Astrocyte (in vitro differentiated cells and primary cell): ENCODE data around the gene HM13. TPM values are rescaled to one million over a fixed set of nuclear protein-coding genes. Genes with fewer than 3 reads are reported as not detected.

ENCODE experiments used
- DNase-seq: peaks from one replicate; pipeline ENCODE4 v3.0.0-alpha.2; 2010; ENCODE audit warnings: low read depth
- FAIRE-seq: peaks from 2 replicates; lab custom pipeline; 2011; peaks lifted over from hg19 to GRCh38; lab: Jason Lieb, UNC
- H2AFZ ChIP-seq: 2 replicates; pipeline ENCODE4 v1.6.0; 2012; ENCODE audit warnings: low read depth, low read length, inconsistent platforms
- H3K27ac ChIP-seq: 2 replicates; pipeline ENCODE4 v1.5.1; 2011; ENCODE audit warnings: low read depth, low read length, inconsistent platforms
- H3K27me3 ChIP-seq: 2 replicates; pipeline ENCODE4 v1.6.0; 2011; ENCODE audit warnings: low read length, inconsistent platforms; ENCODE audit not compliant: insufficient read depth
- H3K36me3 ChIP-seq: 2 replicates; pipeline ENCODE4 v1.5.1; 2011; ENCODE audit warnings: low read length, inconsistent platforms; ENCODE audit not compliant: insufficient read depth
- H3K4me1 ChIP-seq: 2 replicates; pipeline ENCODE4 v1.5.1; 2011; ENCODE audit warnings: low read length, inconsistent platforms; ENCODE audit not compliant: insufficient read depth
- H3K4me2 ChIP-seq: 2 replicates; pipeline ENCODE4 v1.6.0; 2012; ENCODE audit warnings: low read length, inconsistent platforms
- H3K4me3 ChIP-seq: 2 replicates; pipeline ENCODE4 v1.5.1; 2011; ENCODE audit warnings: low read depth, mild to moderate bottlenecking, low read length, inconsistent platforms; ENCODE audit not compliant: insufficient read depth
- H3K79me2 ChIP-seq: 2 replicates; pipeline ENCODE4 v1.6.0; 2012; ENCODE audit warnings: mild to moderate bottlenecking, low read length, inconsistent platforms; ENCODE audit not compliant: insufficient read depth
- H3K9ac ChIP-seq: 2 replicates; pipeline ENCODE4 v1.6.0; 2012; ENCODE audit warnings: mild to moderate bottlenecking, low read length, inconsistent platforms
- H3K9me3 ChIP-seq: 2 replicates; pipeline ENCODE4 v1.5.1; 2012; ENCODE audit warnings: low read depth, mild to moderate bottlenecking, low read length, inconsistent platforms; ENCODE audit not compliant: insufficient read depth
- H4K20me1 ChIP-seq: 2 replicates; pipeline ENCODE4 v1.6.0; 2012; ENCODE audit warnings: low read length, inconsistent platforms; ENCODE audit not compliant: insufficient read depth
- H3K27ac Mint-ChIP-seq: one replicate; pipeline ENCODE4 v1.8.0; 2021; ENCODE audit warnings: mild to moderate bottlenecking, mixed read lengths; ENCODE audit not compliant: unreplicated experiment
- H3K27me3 Mint-ChIP-seq: one replicate; pipeline ENCODE4 v1.8.0; 2021; ENCODE audit warnings: low read depth, mixed read lengths; ENCODE audit not compliant: unreplicated experiment
- H3K36me3 Mint-ChIP-seq: one replicate; pipeline ENCODE4 v1.8.0; 2021; ENCODE audit warnings: low read depth, mixed read lengths; ENCODE audit not compliant: unreplicated experiment
- H3K4me1 Mint-ChIP-seq: one replicate; pipeline ENCODE4 v1.8.0; 2021; ENCODE audit warnings: low read depth, mixed read lengths; ENCODE audit not compliant: unreplicated experiment
- H3K4me3 Mint-ChIP-seq: one replicate; pipeline ENCODE4 v1.8.0; 2021; ENCODE audit warnings: mild to moderate bottlenecking, moderate library complexity, mixed read lengths; ENCODE audit not compliant: unreplicated experiment
- H3K9me3 Mint-ChIP-seq: one replicate; pipeline ENCODE4 v1.8.0; 2021; ENCODE audit warnings: mild to moderate bottlenecking, mixed read lengths; ENCODE audit not compliant: unreplicated experiment
- EZH2 ChIP-seq: IDR thresholded peaks from 2 replicates; pipeline ENCODE4 v1.6.1; 2012; ENCODE audit warnings: mild to moderate bottlenecking, low read length, inconsistent platforms; ENCODE audit not compliant: insufficient read depth
- total RNA-seq: library from RNA; stranded (reverse); gene quantifications from 2 replicates; pipeline ENCODE4 v1.2.1, GENCODE V29; 2021
- TF ChIP-seq, protein P1 (sequence below): IDR thresholded peaks from 2 replicates; pipeline ENCODE4 v1.5.1; 2011; ENCODE audit warnings: low read depth, mild to moderate bottlenecking, inconsistent platforms, low read length, moderate library complexity; ENCODE audit not compliant: insufficient read depth

HM13 gene
- total RNA-seq, 1 donor from 2014 or later, result 399 TPM

DNA sequence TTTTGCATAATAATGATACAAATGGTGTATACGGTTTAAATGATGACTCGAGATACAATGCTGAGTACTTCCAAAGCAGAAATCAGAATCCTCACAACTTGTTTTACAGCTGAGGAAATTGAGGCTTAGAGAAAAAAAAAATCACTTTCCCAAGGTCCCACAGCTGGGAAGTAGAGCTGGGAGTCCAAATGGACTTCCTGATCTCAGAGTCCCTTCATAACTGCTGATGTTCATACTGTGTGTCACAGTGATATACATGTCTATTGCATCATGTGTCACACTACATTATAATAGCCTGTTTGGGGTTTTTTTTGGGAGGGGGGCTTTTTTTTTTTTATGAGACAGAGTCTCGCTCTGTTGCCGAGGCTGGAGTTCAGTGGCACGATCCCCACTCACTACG lies 8.5 kb downstream of the HM13 start:
- Mint-ChIP-seq H3K27ac (peak overlapping the region; percentile 1), H3K36me3 (peaks cover 13% of the 10 kb centered on the region), H3K4me1 (peaks cover 28% of the 10 kb centered on the region), H3K9me3 (no peaks in the 10 kb centered on the region), H3K4me3 (no peak overlapping the region), H3K27me3 (no peaks in the 10 kb centered on the region)
- H2AFZ ChIP-seq, result no peak overlapping the region
- peaks cover 87% of the 10 kb centered on the region for H4K20me1 ChIP-seq
- FAIRE-seq (no peak), DNase-seq (no peak)
- no peak overlapping the region for H3K4me3 ChIP-seq
- H3K79me2 ChIP-seq, result peaks cover 97% of the 10 kb centered on the region
- no peak overlapping the region for H3K27ac ChIP-seq
- no peaks in the 10 kb centered on the region for H3K9me3 ChIP-seq
- no peaks in the 10 kb centered on the region for H3K27me3 ChIP-seq
- no peaks in the 10 kb centered on the region for H3K4me1 ChIP-seq
- H3K9ac ChIP-seq, result no peak overlapping the region
- peaks cover 18% of the 10 kb centered on the region for H3K36me3 ChIP-seq
- no peak for TF ChIP-seq EZH2
- TF ChIP-seq, protein P1, sequence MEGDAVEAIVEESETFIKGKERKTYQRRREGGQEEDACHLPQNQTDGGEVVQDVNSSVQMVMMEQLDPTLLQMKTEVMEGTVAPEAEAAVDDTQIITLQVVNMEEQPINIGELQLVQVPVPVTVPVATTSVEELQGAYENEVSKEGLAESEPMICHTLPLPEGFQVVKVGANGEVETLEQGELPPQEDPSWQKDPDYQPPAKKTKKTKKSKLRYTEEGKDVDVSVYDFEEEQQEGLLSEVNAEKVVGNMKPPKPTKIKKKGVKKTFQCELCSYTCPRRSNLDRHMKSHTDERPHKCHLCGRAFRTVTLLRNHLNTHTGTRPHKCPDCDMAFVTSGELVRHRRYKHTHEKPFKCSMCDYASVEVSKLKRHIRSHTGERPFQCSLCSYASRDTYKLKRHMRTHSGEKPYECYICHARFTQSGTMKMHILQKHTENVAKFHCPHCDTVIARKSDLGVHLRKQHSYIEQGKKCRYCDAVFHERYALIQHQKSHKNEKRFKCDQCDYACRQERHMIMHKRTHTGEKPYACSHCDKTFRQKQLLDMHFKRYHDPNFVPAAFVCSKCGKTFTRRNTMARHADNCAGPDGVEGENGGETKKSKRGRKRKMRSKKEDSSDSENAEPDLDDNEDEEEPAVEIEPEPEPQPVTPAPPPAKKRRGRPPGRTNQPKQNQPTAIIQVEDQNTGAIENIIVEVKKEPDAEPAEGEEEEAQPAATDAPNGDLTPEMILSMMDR, result no peak
- no peak overlapping the region for H3K4me2 ChIP-seq

DNA sequence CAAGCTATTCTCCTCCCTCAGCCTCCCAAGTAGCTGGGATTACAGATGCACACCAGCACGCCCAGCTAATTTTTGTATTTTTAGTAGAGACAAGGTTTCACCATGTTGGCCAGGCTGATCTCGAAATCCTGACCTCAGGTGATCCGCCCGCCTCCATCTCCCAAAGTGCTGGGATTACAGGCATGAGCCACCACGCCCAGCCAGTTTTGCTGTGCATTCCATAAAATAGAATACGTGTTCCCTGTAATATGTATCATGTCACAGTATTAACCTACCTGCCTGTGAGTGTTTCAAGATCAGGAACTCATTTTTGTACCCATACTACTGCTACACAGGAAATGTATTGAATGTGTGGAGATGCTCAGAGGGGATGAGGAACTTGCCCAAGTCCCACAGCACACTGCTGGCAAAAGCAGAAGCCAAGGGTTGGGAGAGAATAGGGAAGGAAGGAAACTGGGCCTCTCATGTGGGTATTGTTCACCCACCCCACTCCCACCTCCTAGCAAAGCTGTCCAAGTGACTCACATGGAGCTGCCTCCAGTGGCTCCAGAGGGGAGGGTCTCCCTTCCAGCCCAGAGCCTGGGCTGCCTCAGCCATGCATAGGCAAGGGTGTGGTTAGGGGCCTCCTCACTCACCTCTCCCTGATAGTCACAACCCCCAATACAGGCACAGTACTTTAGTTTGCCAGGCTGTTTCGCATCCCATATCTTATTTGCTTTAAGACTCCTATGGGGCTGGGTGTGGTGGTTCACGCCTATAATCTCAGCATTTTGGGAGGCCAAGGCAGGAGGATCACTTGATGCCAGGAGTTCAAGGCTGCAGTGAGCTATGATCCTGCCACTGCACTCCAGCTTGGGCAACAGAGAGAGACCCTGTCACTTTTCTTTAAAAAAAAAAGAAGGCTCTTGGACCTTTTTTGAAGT lies 9.4 kb downstream of the HM13 start:
- H3K9ac ChIP-seq, result no peak overlapping the region
- Mint-ChIP-seq H3K9me3 (no peaks in the 10 kb centered on the region), H3K4me1 (peaks cover 28% of the 10 kb centered on the region), H3K27me3 (no peaks in the 10 kb centered on the region), H3K36me3 (peaks cover 13% of the 10 kb centered on the region), H3K4me3 (peak overlapping the region; percentile 47), H3K27ac (no peak overlapping the region)
- H4K20me1 ChIP-seq, result peaks cover 92% of the 10 kb centered on the region
- no peak overlapping the region for H2AFZ ChIP-seq
- no peak overlapping the region for H3K4me3 ChIP-seq
- H3K4me1 ChIP-seq, result no peaks in the 10 kb centered on the region
- peaks cover 20% of the 10 kb centered on the region for H3K36me3 ChIP-seq
- H3K27me3 ChIP-seq, result no peaks in the 10 kb centered on the region
- no peak for FAIRE-seq
- H3K9me3 ChIP-seq, result no peaks in the 10 kb centered on the region
- peak overlapping the region; percentile 37 for H3K4me2 ChIP-seq
- TF ChIP-seq, protein P1, result no peak
- TF ChIP-seq EZH2, result no peak
- peaks cover 95% of the 10 kb centered on the region for H3K79me2 ChIP-seq
- H3K27ac ChIP-seq, result no peak overlapping the region
- DNase-seq, result peak; percentile 61

DNA sequence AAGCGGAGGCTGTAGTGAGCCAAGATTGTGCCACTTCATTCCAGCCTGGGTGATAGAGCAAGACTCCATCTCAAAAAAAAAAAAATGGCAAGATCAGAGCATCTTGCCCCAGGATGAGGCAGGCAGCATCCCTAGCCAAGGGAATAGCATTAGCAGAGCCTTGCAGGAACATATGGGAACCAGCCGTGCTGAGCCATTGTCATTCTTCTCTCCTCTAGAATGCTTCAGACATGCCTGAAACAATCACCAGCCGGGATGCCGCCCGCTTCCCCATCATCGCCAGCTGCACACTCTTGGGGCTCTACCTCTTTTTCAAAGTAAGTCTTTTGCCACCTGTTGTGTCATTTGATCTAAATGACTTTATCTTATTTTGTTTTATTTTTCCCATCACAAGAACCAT lies 13.0 kb downstream of the HM13 start:
- no peak overlapping the region for H3K27ac Mint-ChIP-seq
- no peak overlapping the region for H3K27ac ChIP-seq
- no peak overlapping the region for H3K9ac ChIP-seq
- peaks cover 18% of the 10 kb centered on the region for H3K4me1 Mint-ChIP-seq
- H3K9me3 ChIP-seq, result no peaks in the 10 kb centered on the region
- no peaks in the 10 kb centered on the region for H3K27me3 Mint-ChIP-seq
- H3K4me3 ChIP-seq, result no peak overlapping the region
- H3K9me3 Mint-ChIP-seq, result no peaks in the 10 kb centered on the region
- peaks cover 25% of the 10 kb centered on the region for H3K36me3 Mint-ChIP-seq
- H3K4me3 Mint-ChIP-seq, result no peak overlapping the region
- no peak overlapping the region for H3K4me2 ChIP-seq
- H3K36me3 ChIP-seq, result peaks cover 32% of the 10 kb centered on the region
- peaks cover 88% of the 10 kb centered on the region for H3K79me2 ChIP-seq
- TF ChIP-seq, protein P1, result no peak
- no peak for TF ChIP-seq EZH2
- H4K20me1 ChIP-seq, result peaks cover 91% of the 10 kb centered on the region
- H2AFZ ChIP-seq, result no peak overlapping the region
- H3K27me3 ChIP-seq, result no peaks in the 10 kb centered on the region
- no peaks in the 10 kb centered on the region for H3K4me1 ChIP-seq
- FAIRE-seq (no peak), DNase-seq (no peak)
